Stimulated activated CD8-positive, alpha-beta memory T cell treated with anti-CD3 and anti-CD28 coated beads, Interleukin-4, amount 100 ng/mL, for 1 hour (primary cell): Measurements from ENCODE around the gene VEGFB.
A peak's percentile ranks its signal among the peaks of the same experiment; 100 is the strongest.

Experiments
- DNase-seq, 2 donors: peaks; one replicate each; pipeline ENCODE4 v3.0.0-alpha.2; 2020; ENCODE audit warnings: low read depth in 2 of 2, low spot score in 1 of 2

The VEGFB gene

GRCh38 chr11:64210301-64211020 is 23.9 kb upstream of the VEGFB start:
- no peak for DNase-seq

GRCh38 chr11:64211181-64211872 is 23.1 kb upstream of the VEGFB start:
- no peak for DNase-seq

- no peak for DNase-seq
Observed at GRCh38 chr11:64216879-64217278, 17.5 kb upstream of the VEGFB start.

GRCh38 chr11:64218628-64219353 is 15.6 kb upstream of the VEGFB start:
- no peak for DNase-seq

GRCh38 chr11:64219354-64219684 is 15.1 kb upstream of the VEGFB start:
- no peak for DNase-seq

GRCh38 chr11:64219755-64220154 is 14.6 kb upstream of the VEGFB start:
- no peak for DNase-seq

- DNase-seq, result no peak
Observed at GRCh38 chr11:64220271-64220670, 14.1 kb upstream of the VEGFB start.

GRCh38 chr11:64220798-64221197 is 13.6 kb upstream of the VEGFB start:
- no peak for DNase-seq

GRCh38 chr11:64222651-64223000 is 11.8 kb upstream of the VEGFB start:
- DNase-seq, result no peak

- DNase-seq, result no peak
Observed at GRCh38 chr11:64223001-64223651, 11.3 kb upstream of the VEGFB start.

- DNase-seq, result no peak
Observed at GRCh38 chr11:64224151-64224890, 10.1 kb upstream of the VEGFB start.

- no peak for DNase-seq
Observed at GRCh38 chr11:64224891-64225607, 9.3 kb upstream of the VEGFB start.

- DNase-seq, result peak; percentile 86 to 87
Observed at GRCh38 chr11:64225608-64226506, 8.5 kb upstream of the VEGFB start, which contains the start of the genes NUDT22 and TRPT1. Gene NUDT22, plus strand, starts transcription at chr11:64226274. Its CDS starts 379 bp downstream, at chr11:64226653. Gene TRPT1, minus strand, starts transcription at chr11:64226186. Its CDS starts 326 bp downstream, at chr11:64225860.

GRCh38 chr11:64226507-64227051 is 7.8 kb upstream of the VEGFB start:
- DNase-seq, result no peak

- DNase-seq, result no peak
Observed at GRCh38 chr11:64227405-64227956, 6.9 kb upstream of the VEGFB start.

- no peak for DNase-seq
Observed at GRCh38 chr11:64229090-64229743, 5.2 kb upstream of the VEGFB start.

GRCh38 chr11:64229744-64230170 is 4.6 kb upstream of the VEGFB start:
- no peak for DNase-seq
